Pons (tissue), 1 donor: Measurements from ENCODE around the gene EFCAB8.

Source experiments
- DNase-seq: peaks from one replicate; pipeline ENCODE4 v3.0.0-alpha.2; 2016; ENCODE audit warnings: low spot score

The EFCAB8 gene, protein sequence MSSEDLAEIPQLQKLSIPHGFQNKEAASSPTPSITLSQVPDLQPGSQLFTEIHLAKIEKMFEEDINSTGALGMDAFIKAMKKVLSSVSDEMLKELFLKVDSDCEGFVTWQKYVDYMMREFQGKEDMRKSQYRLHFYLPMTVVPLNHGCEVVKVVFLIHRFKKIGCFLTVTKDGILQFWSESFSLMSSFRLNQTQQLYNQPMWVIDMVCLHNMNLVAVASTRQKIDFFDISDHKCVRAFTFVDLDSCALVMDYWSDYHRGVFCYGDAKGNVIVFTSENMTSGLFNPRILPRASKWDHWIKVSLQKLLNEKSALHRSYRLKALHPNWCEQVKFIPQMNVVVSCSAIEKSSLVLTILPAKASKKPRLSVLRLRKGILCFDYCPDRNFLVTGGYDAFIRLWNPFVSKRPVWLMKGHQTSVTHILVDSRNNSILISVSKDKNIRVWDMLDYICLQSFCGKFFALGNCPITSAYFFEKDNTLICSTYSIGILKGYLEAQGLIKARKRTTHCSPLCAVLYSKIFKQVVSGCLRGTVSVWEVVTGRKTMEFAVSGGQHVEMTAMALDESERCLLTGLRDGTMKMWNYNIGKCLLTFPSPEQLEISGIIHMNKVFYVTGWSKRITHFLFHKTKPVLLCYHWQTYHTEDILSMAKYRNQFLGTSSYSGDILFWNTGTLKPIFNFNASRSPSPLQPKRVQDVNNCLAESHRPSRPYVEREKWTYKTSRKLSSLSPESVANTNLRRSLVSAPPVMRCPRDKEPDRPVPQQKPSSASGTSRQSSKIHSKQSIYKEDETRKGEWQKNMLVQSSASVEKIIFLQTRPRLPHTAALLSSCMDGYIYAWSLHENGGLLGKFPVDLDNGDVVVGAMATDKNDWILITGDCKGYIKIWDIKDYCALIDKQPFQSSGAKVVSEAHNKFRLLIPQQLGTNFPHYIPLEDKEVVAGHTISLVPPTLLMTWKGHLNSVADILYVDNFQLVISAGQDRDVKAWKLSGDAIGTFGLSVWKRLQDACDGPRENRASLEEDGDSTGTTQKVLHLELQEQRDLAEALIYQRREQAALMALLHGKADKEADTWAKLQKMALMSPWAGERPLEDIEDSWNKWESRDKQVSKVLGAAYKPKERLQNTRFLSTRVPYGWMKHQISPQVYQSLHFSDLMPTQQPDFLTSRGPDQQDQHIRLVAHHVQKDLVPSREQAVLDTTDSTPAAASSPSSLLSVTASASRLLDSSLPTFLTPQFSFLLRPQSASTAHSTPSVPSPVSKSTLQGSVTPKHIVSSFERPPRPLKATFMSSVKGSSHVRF

DNA sequence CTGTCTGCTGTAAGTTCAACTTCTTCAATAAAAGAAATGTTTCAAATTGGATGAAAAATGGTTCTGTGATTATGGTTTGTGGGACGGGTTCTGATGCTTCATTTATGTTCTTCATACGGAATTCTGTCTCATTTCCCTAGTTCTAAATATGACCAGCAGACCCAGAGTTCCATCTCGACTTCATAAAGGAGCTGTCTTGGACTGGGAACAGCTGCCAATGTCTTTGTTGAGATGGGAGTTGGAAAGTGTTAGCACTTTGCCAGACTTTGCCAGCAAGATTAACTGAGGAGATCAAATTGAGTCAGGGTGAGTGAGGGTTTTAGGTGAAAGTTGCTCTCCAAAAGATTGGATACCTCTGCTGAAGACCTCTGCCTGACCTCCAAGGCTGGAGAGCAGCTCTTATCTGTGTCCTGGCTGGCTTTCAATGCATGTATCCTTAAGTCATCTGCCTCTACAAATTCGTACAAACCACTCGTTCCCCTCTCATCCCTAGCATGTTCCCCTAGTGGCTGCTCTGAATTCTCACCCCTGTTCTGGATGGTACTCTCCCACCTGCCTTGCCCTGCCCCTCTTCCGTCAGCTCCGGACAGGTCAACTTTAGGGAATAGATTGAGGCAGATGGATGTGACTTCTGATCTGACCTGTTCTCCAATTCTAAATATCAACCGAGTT lies at the start of gene EFCAB8:
Gene EFCAB8, plus strand, starts transcription at position 223 of the 672 bp plus-strand sequence. CDS start 4,870 bp downstream, outside the sequence.
- no peak for DNase-seq

DNA sequence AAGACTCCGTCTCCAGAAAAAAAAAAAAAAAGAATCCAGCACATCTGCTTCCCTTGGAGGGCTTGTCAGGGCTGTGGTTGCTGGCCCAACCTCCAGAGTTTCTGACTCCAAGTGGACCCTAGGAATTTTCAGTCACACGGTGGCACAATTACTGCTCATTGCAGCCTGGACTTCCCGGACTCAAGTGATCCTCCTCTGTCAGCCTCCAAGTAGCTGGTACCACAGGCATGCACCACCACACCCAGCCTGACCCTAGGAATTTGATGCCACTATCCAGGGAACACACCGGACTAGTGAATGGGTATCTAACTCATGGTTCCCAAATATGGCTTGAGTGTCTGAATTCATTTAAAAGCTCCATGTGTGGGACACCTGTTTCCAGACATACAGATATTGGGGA lies 48.8 kb upstream of the EFCAB8 start:
- no peak for DNase-seq

DNA sequence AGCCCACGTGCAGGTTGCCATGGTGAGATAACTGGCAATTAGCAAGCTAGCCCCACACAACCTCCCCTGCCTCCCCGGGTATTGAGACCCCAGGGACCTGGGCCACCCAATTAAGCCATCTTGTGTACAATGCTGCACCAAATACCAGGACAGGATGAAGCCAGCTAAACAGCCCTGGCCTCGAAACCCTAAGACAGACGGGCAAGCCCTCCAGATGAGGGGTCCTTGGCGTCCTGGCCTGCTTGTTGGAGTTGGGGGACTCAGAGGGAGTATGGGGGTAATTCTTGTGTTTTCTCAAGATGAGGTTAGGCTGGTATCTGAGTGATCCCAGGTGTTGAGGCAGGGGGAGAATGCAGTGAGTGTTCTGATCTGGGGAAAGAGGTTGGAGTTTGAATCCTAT lies 47.8 kb upstream of the EFCAB8 start:
- DNase-seq, result no peak

DNA sequence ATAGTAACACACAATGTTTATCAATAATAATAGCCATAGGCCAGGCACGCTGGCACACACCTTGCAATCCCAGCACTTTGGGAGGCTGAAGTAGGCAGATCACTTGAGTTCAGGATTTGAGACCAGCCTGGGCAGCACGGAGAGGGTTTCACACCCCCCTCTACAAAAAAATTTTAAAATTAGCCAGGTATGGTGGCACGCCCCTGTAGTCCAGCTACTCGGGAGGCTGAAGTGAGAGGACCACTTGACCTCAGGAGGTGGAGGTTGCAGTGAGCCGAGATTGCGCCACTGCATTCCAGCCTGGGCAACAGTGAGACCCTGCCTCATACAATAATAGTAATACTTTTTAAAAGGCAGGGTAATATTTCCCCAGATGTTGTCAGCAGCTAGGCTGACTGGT lies 46.8 kb upstream of the EFCAB8 start:
- no peak for DNase-seq

DNA sequence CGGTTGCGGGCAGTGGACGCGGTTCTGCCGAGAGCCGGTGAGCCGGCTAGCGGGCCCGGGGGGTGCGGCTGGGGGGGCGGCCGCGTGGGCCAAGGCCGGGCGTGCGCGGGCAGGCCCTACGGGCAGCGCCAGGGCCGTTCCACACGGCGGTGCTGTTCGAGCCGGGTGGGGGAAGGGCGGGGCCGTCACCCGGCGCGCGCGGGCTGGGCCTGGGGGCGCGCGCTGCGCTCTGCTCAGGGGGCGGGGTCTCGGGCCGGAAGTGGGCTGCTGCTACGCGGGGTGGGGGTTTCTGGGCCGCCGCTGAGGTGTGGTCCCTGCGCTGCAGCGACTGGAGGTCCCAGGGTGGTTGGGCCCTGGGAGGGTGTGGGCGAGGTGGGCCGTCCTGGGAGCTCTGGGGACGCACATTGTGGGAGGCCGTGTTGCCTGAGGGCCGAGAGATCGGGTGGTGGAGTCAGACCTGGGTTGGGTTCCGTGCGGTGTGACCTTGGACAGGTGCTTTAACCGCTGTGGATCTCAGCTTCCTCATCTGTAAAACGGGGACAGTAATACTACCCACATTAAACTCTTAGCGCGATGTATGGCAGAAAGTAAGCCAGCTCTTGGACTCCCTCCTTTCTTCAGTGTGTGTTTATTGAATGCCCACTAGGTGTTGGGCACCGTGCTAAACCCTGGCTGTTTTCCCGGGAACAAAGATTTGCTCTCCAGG lies 38.6 kb upstream of the EFCAB8 start:
- no peak for DNase-seq

DNA sequence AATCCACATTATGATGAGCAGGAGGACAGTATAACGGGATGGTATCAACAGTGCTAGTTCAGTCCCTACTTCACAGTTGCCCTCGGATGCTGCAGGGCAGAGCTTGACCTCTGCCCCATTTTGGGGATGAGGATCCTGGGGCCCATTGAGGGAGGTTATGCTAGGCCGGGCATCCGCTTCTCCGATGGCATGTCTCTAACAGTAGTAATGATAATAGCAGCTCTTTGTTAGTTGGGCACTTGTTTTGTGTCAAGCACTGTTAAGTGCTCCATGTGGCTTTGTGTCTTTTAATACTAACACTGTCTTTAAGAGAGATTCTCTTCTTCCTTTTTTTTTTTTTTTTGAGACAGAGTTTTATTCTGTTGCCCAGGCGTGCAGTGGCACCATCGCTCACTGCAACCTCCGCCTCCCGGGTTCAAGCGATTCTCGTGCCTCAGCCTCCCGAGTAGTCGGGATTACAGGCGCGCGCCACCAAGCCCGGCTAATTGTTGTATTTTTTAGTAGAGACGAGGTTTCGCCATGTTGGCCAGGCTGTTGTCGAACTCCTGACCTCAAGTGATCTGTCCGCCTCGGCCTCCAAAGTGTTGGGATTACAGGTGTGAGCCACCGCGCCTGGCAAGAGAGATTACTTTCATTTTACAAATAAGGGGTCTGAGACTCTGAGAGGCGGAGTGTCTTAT lies 37.9 kb upstream of the EFCAB8 start:
- peak; percentile 43 for DNase-seq

DNA sequence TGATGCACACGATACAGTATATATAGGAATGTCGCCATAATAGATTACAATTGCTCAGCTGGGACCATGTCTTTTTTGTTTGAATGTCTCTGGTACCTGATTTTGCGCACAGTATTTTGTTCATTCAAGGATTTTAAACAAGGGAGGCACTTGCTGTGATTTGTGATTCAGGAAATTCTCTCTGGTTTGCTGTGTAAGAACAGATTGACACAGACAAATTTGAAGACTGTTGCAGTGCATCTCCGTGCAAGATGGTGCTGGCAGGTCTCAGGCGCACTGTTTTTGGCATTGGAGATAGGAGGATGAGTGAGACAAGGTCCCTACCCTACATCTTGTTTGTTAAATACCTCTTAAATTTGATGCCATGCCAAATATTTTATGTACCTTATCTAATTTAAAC lies 36.5 kb upstream of the EFCAB8 start:
- no peak for DNase-seq

DNA sequence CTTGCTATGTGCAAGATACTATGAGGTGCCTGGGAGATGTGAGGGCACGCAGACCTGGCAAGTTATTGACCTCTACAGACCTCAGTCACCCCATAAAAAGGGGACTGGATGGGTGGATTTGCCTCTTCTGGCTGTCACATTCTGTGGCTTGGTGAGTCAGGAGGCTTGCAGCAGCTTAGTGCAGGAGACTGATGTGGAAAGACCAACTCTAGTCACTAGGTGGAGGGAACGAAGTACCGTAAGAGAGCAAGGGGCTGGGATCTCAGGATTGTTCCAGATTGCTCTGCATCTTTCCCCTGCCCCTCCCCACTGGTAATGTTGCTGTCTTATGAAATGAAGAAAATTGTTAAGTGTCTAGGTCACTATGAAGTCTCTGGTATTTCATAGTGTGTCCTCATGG lies 35.6 kb upstream of the EFCAB8 start:
- DNase-seq, result no peak

DNA sequence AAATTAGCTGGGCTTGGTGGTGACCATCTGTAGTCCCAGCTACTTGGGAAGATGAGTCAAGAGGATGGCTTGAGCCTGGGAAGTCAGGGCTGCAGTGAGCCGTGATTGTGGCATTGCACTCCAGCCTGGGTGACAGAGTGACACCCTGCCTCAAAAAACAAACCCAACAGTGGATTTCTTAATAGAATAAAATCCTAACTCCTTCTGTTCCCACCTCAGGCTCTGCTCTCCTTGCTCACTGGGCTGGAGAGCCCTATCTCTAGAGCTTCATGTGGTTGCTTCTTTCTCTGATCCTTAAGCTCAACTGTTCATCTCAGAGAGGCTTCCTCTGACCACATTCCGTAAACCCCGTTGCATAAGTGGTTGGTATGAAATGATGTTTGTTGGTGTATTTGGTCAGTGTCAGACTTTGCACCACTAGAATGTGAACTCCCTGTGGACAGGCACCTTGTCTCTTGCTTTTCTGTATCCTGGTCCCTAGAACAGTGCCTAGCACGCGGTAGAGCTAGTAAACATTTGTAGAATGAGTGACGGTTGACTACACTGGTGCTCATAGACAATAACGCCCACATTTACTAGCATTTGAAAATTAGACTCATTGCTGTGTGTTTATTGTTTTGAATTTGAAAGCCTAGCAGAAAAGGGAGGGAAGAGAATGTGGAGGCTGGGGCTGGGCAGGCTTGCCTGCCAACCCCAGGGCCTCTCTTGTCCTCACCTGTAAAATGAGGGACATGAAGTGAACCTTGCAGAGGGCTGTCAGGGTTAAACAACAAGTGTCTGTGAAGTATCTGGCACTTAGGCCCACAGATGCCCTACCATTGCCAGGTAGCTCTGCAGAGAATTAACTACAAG lies 34.8 kb upstream of the EFCAB8 start:
- no peak for DNase-seq

DNA sequence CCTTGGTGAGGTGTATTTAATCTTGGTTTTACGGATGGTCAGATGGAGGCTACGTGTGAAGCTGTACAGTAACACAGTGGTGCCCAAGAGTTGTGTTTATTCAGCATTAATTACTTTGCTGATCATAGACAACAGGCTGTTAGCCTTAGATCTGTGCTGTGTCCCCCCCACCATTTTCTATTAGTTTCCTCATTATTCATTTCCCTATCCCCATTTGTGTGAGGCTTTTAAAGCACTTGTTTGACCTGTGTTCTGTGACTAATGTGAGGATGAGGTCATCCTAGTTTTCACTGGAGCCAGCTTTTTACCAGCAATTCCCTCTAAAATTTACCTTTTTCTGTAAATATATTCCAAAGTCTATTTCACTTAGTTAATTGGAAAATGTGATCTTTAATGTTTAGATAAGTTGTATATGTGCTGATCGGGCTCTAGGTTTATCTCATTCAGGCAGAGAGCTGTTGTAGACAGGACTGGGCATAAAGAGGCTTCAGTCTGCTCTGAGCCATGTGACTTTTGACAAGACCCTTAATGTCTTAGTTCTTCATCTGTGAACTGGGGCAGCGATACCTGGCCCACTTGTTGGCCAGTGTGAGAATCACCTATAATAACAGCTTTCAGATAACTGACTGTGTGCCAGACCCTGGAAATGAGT lies 30.6 kb upstream of the EFCAB8 start:
- DNase-seq, result no peak

DNA sequence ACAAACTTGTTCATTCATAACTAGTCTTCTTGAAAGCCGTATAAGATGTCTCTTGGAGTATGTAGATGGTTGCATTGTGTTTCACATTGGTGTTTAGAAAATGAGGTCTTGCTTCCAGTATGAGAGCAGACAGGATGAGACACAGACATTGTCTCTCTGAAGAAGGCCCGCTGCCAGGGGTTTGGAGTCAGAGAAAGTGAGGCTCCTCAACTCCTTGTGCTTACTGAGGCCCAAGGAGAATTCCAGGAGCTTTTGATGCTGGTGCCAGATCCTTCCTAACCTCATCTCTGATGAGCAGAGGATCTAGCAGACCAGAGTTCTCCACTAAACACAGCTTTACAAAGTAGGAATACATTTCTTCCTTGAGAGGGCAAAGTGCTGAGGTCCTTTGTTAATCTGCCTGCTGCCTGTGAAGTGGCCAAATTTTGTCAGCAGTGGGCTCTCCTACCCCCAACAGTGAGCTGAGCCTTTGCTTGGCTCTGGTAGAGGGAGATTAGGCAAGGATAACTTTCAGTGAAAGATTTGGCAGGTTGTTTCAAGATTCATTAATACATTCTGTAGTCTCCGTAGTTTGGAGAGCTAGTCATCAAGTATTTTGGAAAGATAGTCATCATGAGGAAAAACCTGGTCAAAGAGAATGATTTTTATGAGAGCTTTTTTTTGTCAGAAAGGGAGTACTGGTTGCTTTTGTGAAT lies 29.3 kb upstream of the EFCAB8 start:
- DNase-seq, result no peak

DNA sequence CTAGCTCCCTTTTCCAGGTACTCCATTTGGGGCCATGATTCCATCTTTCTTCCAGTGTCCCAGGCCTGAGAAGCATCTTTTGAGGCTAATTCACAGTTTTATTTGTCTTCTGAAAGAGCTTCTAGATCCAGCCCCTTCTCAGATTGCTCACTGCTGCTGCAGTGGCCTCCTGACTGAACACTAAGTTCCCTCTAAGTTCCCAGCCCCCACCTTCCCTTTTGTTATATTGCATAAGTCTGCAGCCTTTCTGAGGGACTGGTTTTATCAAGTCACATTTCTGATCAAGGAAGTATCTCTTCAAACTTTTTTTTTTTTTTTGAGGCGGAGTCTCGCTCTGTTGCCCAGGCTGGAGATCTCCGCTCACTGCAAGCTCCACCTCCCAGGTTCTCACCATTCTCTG lies 28.3 kb upstream of the EFCAB8 start:
- DNase-seq, result peak; percentile 68

DNA sequence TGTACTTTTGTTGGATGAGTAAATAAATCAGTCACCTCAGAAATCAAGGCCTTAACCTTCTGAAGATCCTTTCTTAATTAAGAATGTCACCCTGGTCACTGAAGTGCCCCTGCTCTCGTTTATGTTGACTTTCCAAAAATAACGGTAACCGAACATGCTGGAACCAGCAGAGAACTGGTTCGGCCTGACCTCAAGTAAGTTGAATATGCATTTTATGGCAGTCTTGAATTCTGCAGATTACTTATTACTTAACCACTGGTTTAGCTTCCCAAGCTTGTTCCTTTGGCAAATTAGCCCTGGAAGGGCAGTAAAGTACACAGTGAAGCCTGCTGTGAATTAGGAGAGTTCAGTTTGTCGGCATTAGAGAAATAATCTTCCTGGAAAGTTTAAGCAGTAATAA lies 26.7 kb upstream of the EFCAB8 start:
- DNase-seq, result no peak

DNA sequence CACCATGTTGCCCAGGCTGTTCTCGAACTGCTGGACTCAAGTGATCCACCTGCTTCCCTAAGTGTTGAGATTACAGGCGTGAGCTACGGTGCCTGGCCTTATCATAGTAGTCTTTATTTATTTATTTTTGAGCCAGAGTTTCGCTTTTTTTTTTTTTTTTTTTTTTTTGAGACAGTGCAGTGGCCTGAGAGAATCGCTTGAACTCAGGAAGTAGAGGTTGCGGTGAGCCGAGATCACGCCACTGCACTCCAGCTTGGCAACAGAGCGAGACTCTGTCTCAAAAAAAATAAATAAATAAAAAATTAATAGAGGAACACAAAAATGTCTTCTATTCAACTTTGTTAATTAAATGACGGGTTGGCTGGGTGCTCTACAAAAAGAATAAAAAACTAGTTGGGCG lies 26.1 kb upstream of the EFCAB8 start:
- DNase-seq, result no peak

DNA sequence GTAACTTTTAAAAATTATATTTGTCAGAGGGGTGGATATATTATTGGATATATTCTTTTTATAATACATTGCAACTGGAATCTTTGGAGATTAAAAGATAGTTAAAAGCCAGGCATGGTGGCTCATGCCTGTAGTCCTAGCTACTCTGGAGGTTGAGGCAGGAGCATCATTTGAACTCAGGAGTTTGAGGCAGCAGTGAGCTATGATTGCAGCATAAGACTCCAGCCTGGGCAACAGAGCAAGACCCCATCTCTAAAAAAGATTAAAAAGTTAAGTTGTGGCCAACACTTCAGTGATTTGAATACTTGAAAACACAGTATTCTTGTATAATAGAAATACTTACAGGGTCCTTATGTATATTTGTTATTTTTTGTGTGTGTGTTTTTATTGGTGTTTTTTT lies 23.8 kb upstream of the EFCAB8 start:
- no peak for DNase-seq

DNA sequence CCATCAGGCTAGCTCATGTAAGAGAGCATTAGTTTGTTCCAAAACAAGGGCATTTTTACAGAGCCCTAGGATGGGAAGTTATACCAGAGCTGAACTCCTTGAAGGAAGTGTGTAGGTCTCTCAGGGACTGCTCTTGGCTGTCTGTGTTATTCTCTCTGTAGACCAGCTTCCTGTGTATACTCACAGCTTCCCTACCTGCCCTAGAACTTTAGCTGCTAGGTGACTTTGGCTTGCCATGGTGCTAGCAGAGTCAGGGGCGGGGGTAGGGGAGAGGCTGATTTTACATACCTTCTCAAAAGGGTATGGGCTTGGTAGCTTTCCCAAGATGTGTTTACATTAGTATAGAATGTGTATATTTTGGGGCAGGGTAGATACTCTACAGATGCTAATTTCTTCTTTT lies 21.6 kb upstream of the EFCAB8 start:
- no peak for DNase-seq

DNA sequence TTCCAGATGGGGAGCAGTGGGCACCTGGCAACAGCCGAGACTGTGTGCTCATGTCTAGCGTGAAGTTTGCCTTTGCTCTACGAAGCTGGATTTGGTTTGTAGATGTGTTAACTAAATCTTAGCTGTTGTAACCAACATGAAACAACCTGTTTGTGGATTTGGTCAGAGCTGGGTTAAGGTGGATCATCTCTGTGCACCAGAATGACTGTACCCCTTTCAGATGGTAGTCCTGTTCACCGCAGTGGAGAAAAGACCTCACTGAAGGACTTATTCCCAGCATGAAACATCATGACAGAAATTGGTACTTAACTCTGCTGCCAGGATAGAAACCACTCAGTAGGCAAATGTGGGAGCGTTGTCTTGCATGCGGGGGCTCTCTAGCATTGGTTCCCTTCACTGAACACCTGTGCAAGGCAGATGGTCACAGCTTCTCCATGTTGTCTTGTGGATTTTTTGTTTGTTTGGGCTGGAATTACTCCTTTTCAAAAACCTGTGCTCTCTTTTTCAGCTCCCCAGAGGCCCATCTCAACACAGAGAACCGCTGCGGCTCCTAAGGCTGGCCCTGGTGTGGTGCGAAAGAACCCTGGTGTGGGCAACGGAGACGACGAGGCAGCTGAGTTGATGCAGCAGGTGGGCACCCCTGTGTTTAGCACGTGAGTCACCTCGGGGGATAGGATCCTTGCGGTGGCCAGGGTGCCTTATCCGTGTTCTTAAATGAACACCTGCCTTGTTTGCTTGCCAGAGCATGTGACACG lies 19.3 kb upstream of the EFCAB8 start:
- DNase-seq, result no peak

DNA sequence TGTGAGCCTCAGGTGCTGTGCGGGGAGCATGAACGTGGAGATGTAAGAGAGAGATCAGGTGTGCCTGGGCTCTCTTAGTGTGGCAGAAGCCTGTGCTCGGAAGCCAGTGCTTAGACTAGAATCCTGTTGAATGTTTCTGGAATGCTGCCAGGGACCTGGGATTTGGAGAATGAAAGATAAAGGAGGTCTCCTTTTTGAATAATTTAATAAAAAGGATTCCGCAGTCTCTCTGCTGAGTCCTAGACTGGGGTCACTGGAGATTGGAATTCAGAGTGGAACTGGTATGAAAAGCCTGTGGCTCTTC lies 18.8 kb upstream of the EFCAB8 start:
- no peak for DNase-seq
